Ammon's horn (tissue), 1 donor: Measurements from ENCODE around the gene CCNB1.
A peak's percentile ranks its signal among the peaks of the same experiment; 100 is the strongest.
"Not testable (repeated sequence)": the region's sequence is repeated elsewhere in the genome, so short reads cannot be mapped to it uniquely, and the experiment has no call there.

Experiments used
- DNase-seq: peaks from one replicate; pipeline ENCODE4 v3.0.0-alpha.2; 2016; ENCODE audit warnings: low spot score

Gene CCNB1

GRCh38 chr5:69187342-69187741 lies 20.4 kb downstream of the CCNB1 start:
- DNase-seq: no peak

GRCh38 chr5:69188811-69189161 lies 21.8 kb downstream of the CCNB1 start:
- no peak for DNase-seq

- DNase-seq: peak; percentile 84
Measured at GRCh38 chr5:69189162-69190086, 22.5 kb downstream of the CCNB1 start, which contains the start of gene CENPH. Gene CENPH, plus strand, starts transcription at chr5:69189583. Its CDS starts 52 bp downstream, at chr5:69189635.

- DNase-seq: no peak
Measured at GRCh38 chr5:69202497-69202896, 35.5 kb downstream of the CCNB1 start.

- DNase-seq: no peak
Measured at GRCh38 chr5:69206528-69207190, 39.7 kb downstream of the CCNB1 start.

- DNase-seq: no peak
Measured at GRCh38 chr5:69209602-69210001, 42.7 kb downstream of the CCNB1 start.

GRCh38 chr5:69211200-69211599 lies 44.2 kb downstream of the CCNB1 start:
- no peak for DNase-seq

- no peak for DNase-seq
Measured at GRCh38 chr5:69212022-69212421, 45.1 kb downstream of the CCNB1 start.

- no peak for DNase-seq
Measured at GRCh38 chr5:69213513-69214215, 46.7 kb downstream of the CCNB1 start.

GRCh38 chr5:69217151-69217511 lies 50.2 kb downstream of the CCNB1 start:
- DNase-seq: no peak

GRCh38 chr5:69217548-69218526 lies 50.9 kb downstream of the CCNB1 start:
- peak; percentile 98 for DNase-seq

GRCh38 chr5:69219939-69220338 lies 53.0 kb downstream of the CCNB1 start:
- no peak for DNase-seq

GRCh38 chr5:69220371-69220770 lies 53.4 kb downstream of the CCNB1 start:
- not testable (repeated sequence) for DNase-seq

- DNase-seq: not testable (repeated sequence)
Measured at GRCh38 chr5:69220833-69221232, 53.9 kb downstream of the CCNB1 start.

- no peak for DNase-seq
Measured at GRCh38 chr5:69224520-69224919, 57.6 kb downstream of the CCNB1 start.

- no peak for DNase-seq
Measured at GRCh38 chr5:69225860-69226259, 58.9 kb downstream of the CCNB1 start.
